Uterus (tissue), 4 donors: ENCODE results near the gene PLAU. TPM values are rescaled to one million over a fixed set of nuclear protein-coding genes. Genes with fewer than 3 reads are reported as not detected.
A peak's percentile ranks its signal among the peaks of the same experiment; 100 is the strongest.

Source experiments
- DNase-seq, 2 donors: peaks; one replicate each; pipeline ENCODE4 v3.0.0-alpha.2; 2019 to 2020
- H3K27ac ChIP-seq, 2 donors: fragments of 200-600 bp; sonication (generic); 1 replicate in 1 of 2; 2 replicates in 1 of 2; pipeline ENCODE4 v1.5.1; 2016 to 2018
- H3K27me3 ChIP-seq, 2 donors: fragments of 200-600 bp; sonication (generic); one replicate each; pipeline ENCODE4 v1.5.1; 2018 to 2019; ENCODE audit warnings: control low read depth in 1 of 2
- H3K36me3 ChIP-seq, 2 donors: fragments of 200-600 bp; sonication (generic); one replicate each; pipeline ENCODE4 v1.5.1; 2019; ENCODE audit warnings: control low read depth in 1 of 2
- H3K4me1 ChIP-seq, 2 donors: fragments of 200-600 bp; sonication (generic); one replicate each; pipeline ENCODE4 v1.5.1; 2018 to 2019; ENCODE audit warnings: control low read depth in 1 of 2
- H3K4me3 ChIP-seq, 2 donors: fragments of 200-600 bp; sonication (generic); 1 replicate in 1 of 2; 2 replicates in 1 of 2; pipeline ENCODE4 v1.5.1; 2018 to 2019; ENCODE audit warnings: mild to moderate bottlenecking in 1 of 2
- H3K9me3 ChIP-seq, 2 donors: fragments of 200-600 bp; sonication (generic); one replicate each; pipeline ENCODE4 v1.5.1; 2019; ENCODE audit warnings: control low read depth in 1 of 2
- CTCF ChIP-seq, 4 experiments: fragments of 200-600 bp in 2 of 4; fragments of 450-650 bp in 2 of 4; sonication (generic) in 2 of 4; IDR thresholded peaks; one replicate each; pipeline ENCODE4 v1.5.1; 2016 to 2019; ENCODE audit warnings: antibody characterized with exemption in 4 of 4, mild to moderate bottlenecking in 2 of 4, moderate library complexity in 1 of 4
- POLR2A ChIP-seq, 2 donors: fragments of 450-650 bp; IDR thresholded peaks; one replicate each; pipeline ENCODE4 v1.6.1; 2016; ENCODE audit warnings: antibody characterized with exemption in 2 of 2, mild to moderate bottlenecking in 1 of 2, moderate library complexity in 1 of 2
- intact Hi-C: fragments of 100-400 bp; cut with DNase I; formaldehyde crosslinking; loops from one replicate; pipeline ENCODE4 v1.15.1; 2023; ENCODE audit warnings: low total_unique reads
- total RNA-seq, 4 donors: library from RNA; depleted of rRNA in 3 of 4; stranded (reverse); fragments of >200 nt in 3 of 4; gene quantifications; one replicate each; pipeline versions ENCODE4 v1.1.0 to v1.2.4, GENCODE V29; 2014 to 2023
- donor health status: DM: yes; HTN: yes; CAD: no.

The PLAU gene
- total RNA-seq, 4 donors from 2014 or later = 1.8 to 15.3 (median 9.0) TPM

- TF ChIP-seq CTCF (IDR thresholded peaks at IDR 0.05) (no peak), POLR2A (IDR thresholded peaks at IDR 0.05) (no peak)
- intact Hi-C loops = no loop called here
- Histone ChIP-seq H3K36me3 (no peaks in the 10 kb centered on the region), H3K4me3 (no peak overlapping the region), H3K27ac (peak overlapping the region in 1 of 2 donors; percentile 65), H3K4me1 (peaks cover 3% of the 10 kb centered on the region in 2 donors), H3K27me3 (no peaks in the 10 kb centered on the region), H3K9me3 (no peaks in the 10 kb centered on the region)
- no peak for DNase-seq
Measured at GRCh38 chr10:73868655-73869195, 42.2 kb upstream of the PLAU start.

- H3K27me3 ChIP-seq = no peaks in the 10 kb centered on the region
- no peaks in the 10 kb centered on the region for H3K36me3 ChIP-seq
- peaks cover 3 to 10% of the 10 kb centered on the region in 2 donors for H3K4me1 ChIP-seq
- H3K4me3 ChIP-seq = no peak overlapping the region
- intact Hi-C loops = no loop called here
- peak overlapping the region; percentile 29 to 39 for H3K27ac ChIP-seq
- H3K9me3 ChIP-seq = no peaks in the 10 kb centered on the region
- DNase-seq = no peak
- TF ChIP-seq CTCF (IDR thresholded peaks at IDR 0.05) = no peak
- no peak for TF ChIP-seq POLR2A (IDR thresholded peaks at IDR 0.05)
Measured at GRCh38 chr10:73871295-73872189, 39.4 kb upstream of the PLAU start.

GRCh38 chr10:73872190-73872710 is 38.7 kb upstream of the PLAU start:
- H3K4me3 ChIP-seq = no peak overlapping the region
- H3K27me3 ChIP-seq = no peaks in the 10 kb centered on the region
- peak overlapping the region; percentile 29 to 39 for H3K27ac ChIP-seq
- TF ChIP-seq POLR2A (IDR thresholded peaks at IDR 0.05) = no peak
- peak in 3 of 4 experiments; percentile 11 to 35 (median 24) for TF ChIP-seq CTCF (IDR thresholded peaks at IDR 0.05)
- DNase-seq = no peak
- intact Hi-C loops = no loop called here
- H3K9me3 ChIP-seq = no peaks in the 10 kb centered on the region
- no peaks in the 10 kb centered on the region for H3K36me3 ChIP-seq
- H3K4me1 ChIP-seq = peaks cover 3 to 10% of the 10 kb centered on the region in 2 donors

GRCh38 chr10:73873142-73873837 is 37.6 kb upstream of the PLAU start:
- TF ChIP-seq CTCF (IDR thresholded peaks at IDR 0.05) = no peak
- no peak for TF ChIP-seq POLR2A (IDR thresholded peaks at IDR 0.05)
- Histone ChIP-seq H3K9me3 (no peaks in the 10 kb centered on the region), H3K27ac (peak overlapping the region; percentile 52 to 66), H3K36me3 (no peaks in the 10 kb centered on the region), H3K4me3 (peak overlapping the region; percentile 63 to 96), H3K27me3 (no peaks in the 10 kb centered on the region), H3K4me1 (peaks cover 3 to 10% of the 10 kb centered on the region in 2 donors)
- intact Hi-C loops = no loop called here
- DNase-seq = no peak
